Measurements from ENCODE around the gene RPS10.

RPS10 gene

DNA sequence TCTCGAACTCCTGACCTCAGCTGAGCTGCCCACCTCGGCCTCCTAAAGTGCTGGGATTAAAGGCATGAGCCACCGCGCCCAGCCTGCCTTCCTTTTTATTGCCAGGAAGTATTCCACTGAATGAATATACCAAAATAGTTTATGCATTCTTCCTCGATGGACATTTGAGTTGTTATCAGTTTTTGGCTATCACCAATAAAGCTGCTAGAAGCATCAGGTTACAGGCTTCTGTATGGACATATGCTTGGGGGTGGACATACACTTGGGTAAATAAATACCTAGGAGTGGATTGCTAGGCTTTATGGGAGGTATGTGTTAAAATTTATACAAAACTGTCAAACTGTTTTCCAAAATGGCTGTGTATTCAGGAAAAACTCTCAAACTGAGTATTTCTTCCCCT lies 10.0 kb upstream of the RPS10 start:
- Mint-ChIP-seq H3K4me1 (no peaks in the 10 kb centered on the region), H3K9me3 (peaks cover 3% of the 10 kb centered on the region), H3K27me3 (ENCODE audit: low read depth) (no peaks in the 10 kb centered on the region), H3K4me3 (no peak overlapping the region), H3K27ac (no peak overlapping the region), H3K36me3 (ENCODE audit: low read depth) (no peaks in the 10 kb centered on the region)
- no peak for TF ChIP-seq CTCF (IDR thresholded peaks at IDR 0.05; ENCODE audit: unreplicated experiment in 3 of 3)

DNA sequence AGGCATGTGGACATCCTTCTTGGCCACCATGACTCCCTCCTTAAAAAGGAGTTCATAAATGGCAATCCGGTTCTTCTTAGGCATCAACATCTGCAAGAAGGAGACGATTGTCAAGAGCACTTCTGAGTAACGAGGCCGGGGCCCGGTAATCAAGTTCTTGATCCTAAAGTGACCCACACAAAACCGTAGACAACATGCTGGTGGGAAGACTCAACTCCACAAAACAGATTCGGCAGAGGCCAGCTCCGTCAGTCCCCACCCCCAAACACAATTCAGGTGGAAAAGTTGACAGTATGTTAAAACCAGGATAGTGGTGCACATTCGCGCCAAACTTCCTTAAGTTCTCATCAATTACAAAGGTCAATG lies 754 bp downstream of the RPS10 start:
- H3K9me3 Mint-ChIP-seq: peaks cover 5% of the 10 kb centered on the region
- H3K36me3 Mint-ChIP-seq (ENCODE audit: low read depth): peaks cover 38% of the 10 kb centered on the region
- peaks cover 17% of the 10 kb centered on the region for H3K4me1 Mint-ChIP-seq
- H3K27ac Mint-ChIP-seq: peak overlapping the region; percentile 95 to 99 (median 98)
- TF ChIP-seq CTCF (IDR thresholded peaks at IDR 0.05; ENCODE audit: unreplicated experiment in 3 of 3): no peak
- peak overlapping the region; percentile 99 to 100 (median 100) for H3K4me3 Mint-ChIP-seq
- peaks cover under 1% of the 10 kb centered on the region for H3K27me3 Mint-ChIP-seq (ENCODE audit: low read depth)

GRCh38 chr6:34424200-34425131 lies 1.4 kb downstream of the RPS10 start:
- Mint-ChIP-seq H3K27ac (peak overlapping the region; percentile 95 to 99 (median 98)), H3K36me3 (ENCODE audit: low read depth) (peaks cover 42% of the 10 kb centered on the region), H3K27me3 (ENCODE audit: low read depth) (no peaks in the 10 kb centered on the region), H3K9me3 (peaks cover 5% of the 10 kb centered on the region), H3K4me3 (peak overlapping the region; percentile 99 to 100 (median 100)), H3K4me1 (peaks cover 17% of the 10 kb centered on the region)
- no peak for TF ChIP-seq CTCF (IDR thresholded peaks at IDR 0.05; ENCODE audit: unreplicated experiment in 3 of 3)

DNA sequence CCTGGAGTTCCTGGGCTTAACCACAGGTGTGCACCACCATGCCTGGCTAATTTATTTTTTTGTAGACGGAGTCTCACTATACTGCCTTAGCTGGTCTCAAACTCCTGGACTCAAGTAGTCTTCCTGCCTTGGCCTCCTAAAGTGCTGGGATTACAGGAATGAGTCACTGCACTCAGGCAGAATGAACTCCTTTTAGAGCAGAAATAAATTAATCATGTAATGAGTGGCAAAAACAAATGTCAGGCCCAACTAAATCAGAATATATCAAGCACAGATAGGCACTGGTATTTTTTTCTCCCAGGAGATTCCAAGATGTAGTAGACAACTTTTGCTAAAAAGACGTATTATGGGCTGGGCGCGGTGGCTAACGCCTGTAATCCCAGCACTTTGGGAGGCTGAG lies 2.6 kb downstream of the RPS10 start:
- no peaks in the 10 kb centered on the region for H3K27me3 Mint-ChIP-seq (ENCODE audit: low read depth)
- peak overlapping the region; percentile 54 to 100 (median 100) for H3K4me3 Mint-ChIP-seq
- no peak for TF ChIP-seq CTCF (IDR thresholded peaks at IDR 0.05; ENCODE audit: unreplicated experiment in 3 of 3)
- H3K27ac Mint-ChIP-seq: peak overlapping the region in 1 of 3 experiments; percentile 35
- H3K9me3 Mint-ChIP-seq: no peaks in the 10 kb centered on the region
- peaks cover 17% of the 10 kb centered on the region for H3K4me1 Mint-ChIP-seq
- H3K36me3 Mint-ChIP-seq (ENCODE audit: low read depth): peaks cover 47% of the 10 kb centered on the region

- H3K9me3 Mint-ChIP-seq: no peaks in the 10 kb centered on the region
- no peak for TF ChIP-seq CTCF (IDR thresholded peaks at IDR 0.05; ENCODE audit: unreplicated experiment in 3 of 3)
- peaks cover 72% of the 10 kb centered on the region for H3K36me3 Mint-ChIP-seq (ENCODE audit: low read depth)
- H3K4me3 Mint-ChIP-seq: no peak overlapping the region
- no peak overlapping the region for H3K27ac Mint-ChIP-seq
- peaks cover 8% of the 10 kb centered on the region for H3K4me1 Mint-ChIP-seq
- H3K27me3 Mint-ChIP-seq (ENCODE audit: low read depth): no peaks in the 10 kb centered on the region
These were observed 7.5 kb downstream of the RPS10 start for GRCh38 chr6:34418367-34418766.

All from nephron (organoid).